Nucleus accumbens (tissue), 56 donors: ENCODE data around the gene CLBA1.
A peak's percentile ranks its signal among the peaks of the same experiment; 100 is the strongest.

Source experiments
- DNase-seq, 56 donors: peaks; one replicate each; lab custom pipeline; 2025; lab: John Stamatoyannopoulos, UW

Gene CLBA1

DNA sequence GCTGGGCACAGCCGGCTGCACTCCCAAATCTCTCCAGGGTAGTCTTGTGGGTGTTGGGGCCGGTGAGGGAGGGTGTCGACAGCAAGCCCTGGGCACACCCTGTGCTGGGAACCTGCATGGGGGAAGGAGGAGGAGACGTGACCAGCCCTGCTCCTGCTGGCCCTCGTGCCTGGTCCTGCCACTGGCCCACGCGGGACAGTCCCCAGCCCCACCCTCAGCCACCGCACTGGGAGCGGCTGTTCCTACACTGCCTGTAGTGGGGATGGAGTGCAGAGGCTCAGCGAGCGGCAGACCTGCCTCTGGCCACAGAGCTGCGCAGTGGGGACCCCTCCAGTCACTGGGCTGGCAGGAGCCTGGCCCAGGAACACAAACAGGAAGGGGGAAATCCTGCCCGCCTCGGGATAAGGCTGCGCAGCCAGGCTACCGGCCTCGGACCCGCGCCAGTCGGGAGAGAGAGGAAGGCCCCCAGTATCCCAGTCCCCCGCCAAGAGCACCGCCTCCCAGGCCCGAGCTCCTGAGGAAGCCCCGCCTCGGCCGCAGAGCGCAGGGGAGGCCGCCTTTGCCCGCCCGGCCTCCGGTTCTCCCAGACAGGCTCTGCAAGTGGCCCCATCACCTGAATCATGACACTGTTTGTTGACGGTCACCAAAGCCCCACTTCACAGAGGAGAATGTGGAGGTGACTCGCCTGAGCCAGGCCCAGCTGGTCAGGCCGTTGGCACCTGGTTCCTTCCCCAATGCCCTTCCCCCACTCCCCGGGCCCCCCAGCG lies 18.0 kb upstream of the CLBA1 start:
- no peak for DNase-seq

DNA sequence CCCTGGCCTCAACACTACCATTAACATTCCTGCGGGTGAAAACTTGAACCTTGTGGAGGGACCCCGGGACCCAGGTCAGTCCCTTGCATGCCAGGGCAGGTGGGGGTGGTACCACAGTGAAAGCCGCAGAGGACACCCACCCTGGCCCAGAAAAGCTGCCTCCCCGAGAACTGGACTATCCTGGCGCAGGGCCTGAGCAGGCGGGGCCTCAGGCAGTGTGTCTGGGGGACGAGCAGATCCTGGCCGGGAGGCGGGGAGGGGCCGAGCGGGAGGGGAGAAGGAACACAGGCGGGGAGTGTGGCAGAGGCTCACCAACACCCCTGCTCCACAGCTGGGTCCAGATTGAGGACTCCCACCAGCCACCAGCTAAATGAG lies 17.4 kb upstream of the CLBA1 start:
- peak in 1 of 56 donors; percentile 30 for DNase-seq

DNA sequence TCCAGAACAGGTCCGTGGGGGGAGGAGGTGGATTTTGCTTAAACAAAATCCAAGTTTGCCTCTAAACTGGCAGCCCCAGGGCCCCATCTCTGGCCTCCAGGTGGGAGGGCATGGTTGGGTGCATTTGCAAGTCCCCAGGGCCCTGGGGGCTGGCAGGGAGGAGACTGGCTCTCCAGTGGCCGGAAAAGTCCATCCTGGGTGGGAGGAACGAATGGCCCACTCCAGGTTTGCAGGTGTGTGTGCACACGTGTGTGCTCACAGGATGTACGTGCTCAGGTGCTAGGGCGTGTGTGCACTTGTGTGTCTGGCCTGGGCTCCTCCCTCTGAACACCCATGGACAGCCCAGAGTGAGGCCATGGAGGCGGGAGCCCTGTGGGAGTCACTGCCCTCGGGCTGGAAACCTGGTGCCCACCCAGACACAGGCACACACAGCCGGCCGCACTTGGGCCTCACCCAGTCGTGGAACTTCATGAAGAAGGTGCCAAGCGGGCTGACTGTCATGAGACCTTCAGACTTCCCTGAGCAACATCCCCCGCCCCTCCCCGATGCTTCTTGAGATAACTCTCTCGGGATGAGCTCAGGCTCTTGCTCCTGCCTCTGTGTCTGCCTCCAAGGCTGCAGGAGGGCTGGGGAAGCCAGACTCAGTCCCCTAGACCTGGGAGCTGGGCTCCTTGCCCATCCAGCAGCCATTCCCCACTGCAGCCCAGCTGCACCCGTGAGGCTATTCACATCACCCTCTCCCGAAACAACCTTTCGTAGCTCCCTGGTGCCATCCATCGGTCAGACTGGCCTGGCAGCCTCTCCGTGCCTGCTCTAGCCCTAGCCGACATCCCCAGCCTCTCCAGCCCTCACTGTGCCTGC lies 16.8 kb upstream of the CLBA1 start:
- no peak for DNase-seq

DNA sequence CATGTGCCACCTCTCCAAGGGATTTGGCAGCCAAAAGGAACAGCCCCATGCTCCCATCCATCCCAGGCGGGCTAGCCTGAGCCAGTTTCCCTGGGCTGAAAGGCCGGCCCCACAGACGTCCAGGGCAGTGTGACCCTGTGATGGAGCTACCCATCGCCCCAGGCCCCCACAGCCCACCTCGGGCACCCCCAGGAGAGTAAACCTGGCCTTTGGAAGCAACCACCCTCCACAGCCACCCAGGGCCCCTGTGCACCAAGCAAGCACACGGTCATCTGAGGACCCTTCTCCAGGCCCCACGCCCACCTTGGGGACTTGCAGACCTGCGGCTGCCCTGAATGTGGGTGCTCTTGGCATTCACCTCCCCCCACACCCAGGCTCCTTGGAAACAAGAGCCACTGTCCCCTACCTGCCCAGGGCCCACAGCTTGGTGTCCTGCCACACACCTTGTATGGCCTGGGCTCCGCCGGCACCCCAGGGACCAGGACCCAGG lies 15.8 kb upstream of the CLBA1 start:
- DNase-seq, result no peak

DNA sequence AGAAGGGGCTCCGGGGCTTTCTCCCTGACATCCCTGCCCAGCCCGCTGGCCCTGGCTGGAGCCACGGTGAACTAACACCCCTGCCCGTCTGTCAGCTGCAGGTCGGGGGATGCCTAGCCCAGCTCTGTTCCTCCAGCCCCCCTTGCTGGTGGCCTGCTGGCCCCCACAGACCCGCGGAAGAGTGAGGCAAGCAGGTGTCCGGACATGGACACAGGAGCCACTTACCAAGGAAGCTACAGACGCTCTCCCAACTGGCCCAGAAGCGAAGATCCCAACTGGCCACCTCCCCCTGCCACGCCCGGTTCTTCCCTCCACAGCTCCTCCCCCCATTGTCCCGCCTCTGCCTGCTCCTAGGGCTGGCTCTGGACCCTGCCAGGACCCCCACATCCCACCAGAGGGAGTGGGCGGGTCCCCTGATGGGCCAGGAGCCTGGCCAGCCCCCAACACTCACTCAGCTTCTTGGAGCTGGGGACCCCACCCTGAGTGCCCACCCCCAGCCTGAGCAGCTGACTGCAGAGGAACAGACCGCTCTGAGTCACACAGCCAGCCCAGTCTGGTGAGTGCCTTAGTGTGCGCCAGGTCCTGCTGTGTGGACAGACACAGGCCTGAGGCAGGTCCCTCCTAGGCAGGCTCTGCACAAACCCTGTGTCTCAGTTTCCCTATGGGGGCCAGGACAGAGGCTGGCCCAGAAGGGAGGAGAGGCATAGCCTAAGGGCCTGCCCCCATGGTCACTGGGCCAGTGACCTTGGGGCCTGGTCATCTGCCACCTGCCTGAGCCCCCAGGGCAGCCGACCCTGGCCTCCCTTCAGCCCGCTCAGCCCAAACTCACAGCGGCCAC lies 15.1 kb upstream of the CLBA1 start:
- no peak for DNase-seq

DNA sequence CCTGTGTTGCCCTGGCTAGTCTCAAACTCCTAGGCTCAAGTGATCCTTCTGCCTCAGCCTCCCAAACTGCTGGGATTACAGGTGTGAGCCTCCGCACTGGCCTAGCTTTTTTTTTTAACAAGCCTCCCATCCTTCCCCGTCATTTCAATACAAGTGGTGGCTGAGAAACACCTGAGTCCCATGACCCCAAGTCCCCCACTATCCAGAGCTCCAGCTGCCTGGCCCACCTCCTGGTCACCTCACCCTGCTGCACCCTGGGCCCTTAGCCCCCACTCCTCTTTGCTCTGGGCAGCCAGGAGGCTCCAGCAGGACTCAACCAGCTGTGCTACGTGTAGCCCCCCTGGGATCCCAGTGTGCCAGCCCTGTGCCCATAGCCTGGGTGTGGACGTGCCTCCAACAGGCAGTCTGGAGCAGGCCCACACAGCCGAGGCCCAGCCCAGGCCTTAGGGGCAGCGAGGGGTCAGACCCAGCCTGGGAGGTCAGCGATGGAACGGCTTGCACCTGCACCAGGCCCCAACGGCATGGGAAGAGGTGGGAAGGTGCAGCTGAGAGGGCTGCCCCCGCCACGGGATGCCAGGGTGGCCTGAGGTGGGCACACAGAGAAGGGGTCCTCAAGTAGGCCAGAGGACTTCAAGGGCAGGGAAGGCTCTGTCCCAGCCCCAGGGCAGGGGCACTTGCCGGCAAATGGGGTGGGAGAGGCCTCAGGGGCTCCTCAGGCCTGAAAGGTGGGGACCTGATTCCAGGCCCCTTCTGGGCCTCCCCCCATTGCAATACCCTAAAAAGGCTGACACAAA lies 13.9 kb upstream of the CLBA1 start:
- DNase-seq, result no peak

DNA sequence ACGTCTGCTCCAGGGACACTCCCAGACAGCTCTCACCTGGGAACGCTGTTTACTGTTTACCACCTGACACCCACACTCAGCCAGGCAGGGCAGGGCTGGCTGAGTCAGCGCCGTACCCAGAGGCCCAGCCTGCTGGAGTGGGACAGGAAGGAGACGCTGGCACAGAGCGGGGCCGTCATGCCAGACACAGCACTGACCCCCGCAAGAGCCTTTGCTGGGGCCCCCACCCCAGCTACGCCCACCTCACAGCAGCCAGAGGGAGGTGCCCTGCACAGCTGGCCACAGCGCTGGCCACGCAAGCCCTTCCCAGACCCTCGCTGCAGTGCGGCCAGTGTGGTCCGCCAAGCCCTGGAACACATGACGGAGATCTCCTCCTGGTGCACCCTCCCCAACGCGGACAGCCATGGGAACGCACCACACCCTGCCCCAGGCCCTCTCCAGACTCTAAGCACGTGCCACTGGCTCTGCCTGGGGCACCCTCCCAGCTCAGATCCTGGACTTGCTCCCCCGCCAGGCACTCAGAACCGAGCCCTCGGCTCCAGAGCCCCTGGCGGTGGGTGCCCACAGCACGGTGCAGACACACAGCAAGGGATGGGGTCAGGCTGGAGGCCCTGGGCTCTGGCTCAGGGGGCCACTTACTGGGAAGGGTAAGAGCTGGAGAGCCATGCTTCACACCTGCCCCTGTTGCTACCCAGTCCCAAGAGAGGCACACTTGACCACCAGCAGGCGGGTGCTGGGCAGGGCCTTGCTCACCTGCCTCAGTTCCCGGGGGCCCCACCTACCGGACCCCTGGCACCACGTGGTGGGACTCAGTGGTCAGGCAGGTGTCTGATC lies 13.1 kb upstream of the CLBA1 start:
- DNase-seq, result no peak

DNA sequence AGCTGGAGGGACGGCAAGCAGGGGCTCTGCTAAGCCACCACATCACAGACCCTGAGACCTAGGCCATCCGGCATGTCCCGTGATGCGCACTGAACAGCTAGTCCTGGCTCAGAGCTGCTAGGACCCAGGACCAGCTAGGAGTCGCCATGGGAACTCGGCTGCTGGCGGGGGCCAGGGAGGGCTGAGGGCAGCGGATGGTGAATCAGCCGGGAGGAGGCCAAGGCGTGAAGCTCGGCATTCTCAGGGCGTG lies 12.5 kb upstream of the CLBA1 start:
- peak in 5 of 56 donors; percentile 14 to 70 (median 46) for DNase-seq

DNA sequence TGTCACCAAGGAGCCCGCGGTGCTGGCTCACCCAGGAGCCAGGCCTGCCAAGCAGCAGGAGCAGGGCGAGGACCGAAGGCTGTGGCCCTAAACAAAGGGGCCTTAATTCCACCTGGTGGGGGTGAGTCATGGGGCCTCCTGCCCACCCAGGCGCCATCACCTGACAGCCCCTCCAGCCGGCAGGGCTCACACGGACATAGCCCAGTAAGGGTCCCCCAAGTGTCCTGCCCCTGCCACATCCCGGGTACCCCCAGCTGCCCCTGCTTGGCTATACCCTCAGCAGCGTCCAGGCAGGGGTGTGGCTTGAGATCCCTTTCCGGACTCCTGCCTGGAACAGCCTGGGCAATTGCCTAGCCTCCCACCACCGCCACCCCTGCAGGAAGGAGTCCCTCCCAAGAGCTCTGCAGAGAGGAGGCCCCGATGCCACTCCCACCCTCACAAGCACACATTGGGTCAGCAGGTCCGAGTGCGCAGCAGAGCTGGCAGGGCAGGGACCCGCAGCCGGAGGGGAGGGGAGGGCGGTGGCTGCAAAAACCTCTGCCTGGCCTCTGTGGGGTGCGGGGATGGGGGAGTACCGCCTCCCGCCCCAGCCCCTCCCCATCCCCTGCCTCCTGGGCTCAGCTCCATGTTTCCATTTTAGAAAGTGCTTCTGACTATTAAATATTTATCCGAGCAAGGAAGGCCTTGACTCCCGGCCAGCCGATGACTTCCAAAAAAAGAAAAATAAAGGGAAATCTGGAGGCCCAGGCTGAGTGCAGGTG lies 12.0 kb upstream of the CLBA1 start:
- DNase-seq, result peak in 6 of 56 donors; percentile 15 to 53 (median 36)

DNA sequence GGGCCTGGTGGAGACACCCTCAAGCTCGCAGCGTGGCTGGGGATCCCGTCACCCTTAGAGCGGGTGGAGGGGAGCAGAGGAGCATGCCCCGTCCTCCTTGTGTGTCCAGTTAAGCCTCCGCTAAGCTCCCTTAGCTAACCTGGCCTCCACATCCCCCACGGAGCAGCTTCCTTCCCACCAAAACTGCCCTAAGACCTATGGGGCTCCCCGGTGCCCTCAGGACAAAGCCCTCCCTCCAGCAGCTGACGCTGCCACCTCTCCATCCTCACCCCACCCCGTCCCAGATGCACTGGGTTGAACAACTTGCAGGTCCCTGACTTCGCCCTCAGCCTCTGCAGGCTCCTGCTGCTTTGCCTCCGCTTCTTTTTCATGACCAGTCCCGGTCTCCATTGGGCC lies 11.4 kb upstream of the CLBA1 start:
- DNase-seq, result no peak

DNA sequence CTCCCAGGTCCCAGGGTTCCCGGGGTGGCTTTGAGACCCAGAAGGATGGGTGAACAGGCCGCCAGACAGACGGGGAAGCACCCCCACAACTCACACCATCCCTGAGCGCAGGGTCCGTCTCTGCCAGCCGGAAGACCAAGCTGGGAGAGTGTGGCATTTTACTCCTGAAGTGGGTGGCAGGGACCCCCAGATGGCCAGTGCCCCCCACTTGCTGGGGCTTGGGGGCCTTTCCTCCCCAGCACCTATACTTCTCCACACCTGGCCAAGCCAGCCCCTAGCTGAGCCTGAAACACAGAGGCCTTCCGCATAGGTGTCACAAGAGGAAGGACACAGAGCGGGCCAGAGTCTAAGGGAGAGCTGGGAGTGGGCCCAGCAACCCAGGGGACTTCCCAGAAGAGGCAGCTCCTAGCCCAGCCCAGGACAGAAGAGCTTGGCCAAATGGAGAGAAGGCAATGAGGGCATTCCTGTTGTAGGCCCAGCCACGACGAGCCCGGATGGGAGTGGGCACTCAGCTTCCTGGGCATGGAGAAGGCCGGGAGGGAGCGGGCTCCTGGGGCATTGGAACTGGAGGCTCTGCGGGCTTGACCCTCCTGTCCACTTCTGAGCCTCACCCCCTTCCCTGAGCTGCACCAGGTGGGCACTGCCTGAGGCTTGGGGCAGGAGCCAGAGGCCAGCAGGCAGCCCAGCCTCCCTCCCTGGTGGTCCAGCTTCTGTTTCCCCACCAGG lies 10.8 kb upstream of the CLBA1 start:
- no peak for DNase-seq

DNA sequence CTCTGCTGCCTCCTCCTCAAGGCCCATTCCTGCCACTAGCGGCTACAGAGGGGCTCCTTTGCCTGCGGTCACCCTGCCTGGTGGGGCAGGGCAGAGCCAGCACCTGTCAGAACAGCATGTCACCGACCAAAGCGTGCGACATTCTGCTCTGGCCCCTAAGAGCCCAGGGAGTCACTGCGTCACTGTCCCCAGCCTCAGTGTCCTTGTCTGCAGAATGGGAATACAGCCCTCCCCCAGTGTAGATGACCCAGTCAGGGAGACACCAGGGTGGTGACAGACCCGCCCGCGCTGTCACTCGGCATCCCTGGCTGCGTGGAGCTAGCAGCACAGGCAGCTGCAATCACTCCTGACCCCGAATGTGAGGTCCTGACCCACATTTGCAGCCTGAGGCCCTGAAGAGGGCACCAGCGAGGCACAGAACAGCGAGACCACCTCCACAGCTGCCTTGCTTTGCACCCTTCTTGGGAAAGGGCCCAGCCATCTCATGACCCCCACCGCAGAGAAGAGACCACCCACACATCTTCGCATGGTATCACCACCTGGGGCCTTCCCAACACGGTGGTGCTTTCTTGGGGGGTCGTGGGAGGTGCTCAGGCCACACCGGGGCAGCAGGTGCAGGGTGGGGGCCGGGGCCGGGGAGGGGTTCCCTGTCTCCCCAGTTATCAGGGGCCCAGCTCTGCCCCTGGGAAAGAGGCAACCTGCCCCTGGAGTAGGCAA lies 9.9 kb upstream of the CLBA1 start:
- no peak for DNase-seq

DNA sequence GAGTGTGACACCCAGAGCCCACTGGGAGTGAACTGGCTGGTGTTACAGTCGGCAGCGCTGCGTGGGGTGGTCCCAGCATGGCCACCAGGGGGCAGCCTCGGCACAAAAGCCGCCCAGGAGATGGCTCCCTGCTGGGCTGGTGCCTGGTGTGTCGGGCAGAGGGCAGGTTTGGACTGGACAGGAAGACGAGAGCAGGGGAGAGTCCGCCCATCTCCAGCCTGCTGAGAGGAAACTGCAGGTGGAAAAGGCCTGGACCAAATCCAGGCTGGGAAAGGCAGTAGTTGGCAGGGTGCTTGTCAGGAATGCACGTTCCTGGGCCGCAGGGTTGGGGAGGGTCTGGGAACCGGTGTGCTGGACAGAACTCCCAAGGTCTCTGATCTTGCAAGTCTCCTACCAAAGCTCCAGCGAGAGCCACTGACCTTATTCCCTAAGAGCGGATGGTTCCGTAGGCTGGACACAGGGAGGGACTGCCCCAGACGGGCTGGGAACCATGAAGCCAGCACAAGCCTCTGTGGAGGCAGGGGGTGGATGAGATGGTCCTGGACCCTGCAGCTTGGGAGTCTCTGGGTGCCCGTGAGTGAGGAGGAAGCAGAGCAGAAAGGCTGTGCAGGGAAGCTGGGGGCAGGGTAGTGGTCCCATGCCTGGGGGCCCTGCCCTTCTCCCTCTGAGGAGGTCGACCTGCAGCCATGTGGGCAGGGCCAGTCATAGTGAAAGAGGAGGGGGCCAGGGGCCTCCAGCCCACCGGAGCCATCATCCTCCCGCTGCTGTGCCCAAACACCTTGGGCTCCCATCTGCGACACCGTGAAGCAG lies 9.2 kb upstream of the CLBA1 start:
- peak in 44 of 56 donors; percentile 14 to 77 (median 43) for DNase-seq

DNA sequence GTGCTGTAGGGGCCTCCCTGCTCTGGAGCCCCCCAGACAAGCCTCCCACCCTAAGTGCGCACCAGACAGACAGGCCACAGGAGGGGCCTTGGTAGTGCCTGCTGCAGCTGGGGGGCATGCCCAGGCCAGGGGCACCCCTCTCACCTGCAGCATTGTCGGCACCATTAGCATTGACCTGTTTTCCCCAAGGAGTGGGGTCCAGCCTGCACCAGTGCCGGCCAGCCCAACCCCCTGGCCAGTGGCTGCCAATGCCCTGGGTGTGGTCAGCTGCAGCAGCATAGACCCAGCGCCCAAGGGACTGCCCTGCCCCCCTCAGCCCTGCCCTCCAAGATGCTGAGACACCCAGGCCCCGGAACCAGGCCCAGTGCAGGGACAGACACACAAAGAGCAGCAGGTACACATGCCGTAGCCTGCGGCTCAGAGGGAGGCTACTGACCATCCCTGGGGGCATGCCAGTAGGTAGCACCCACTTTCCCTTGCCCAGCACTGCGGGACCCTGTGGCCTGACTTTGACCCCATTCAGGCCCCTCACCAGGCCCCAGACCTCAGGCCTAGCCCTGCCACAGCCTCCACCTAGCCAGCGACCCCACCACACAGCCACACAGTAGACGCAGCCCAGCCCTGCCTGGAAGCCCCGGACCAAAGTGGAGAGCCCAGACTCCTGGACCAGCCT lies 8.4 kb upstream of the CLBA1 start:
- DNase-seq, result no peak
